Hippocampal formation (tissue), 2 donors: ENCODE data around the gene LY6G5C.

Experiments used
- DNase-seq, 2 donors: peaks; one replicate each; lab custom pipeline; 2025; lab: John Stamatoyannopoulos, UW

Gene LY6G5C

GRCh38 chr6:31680226-31681134, at the start of gene LY6G5C:
TSS of gene LY6G5C (minus strand) at chr6:31681067. CDS start at chr6:31680373, 694 bp downstream.
- peak; percentile 63 to 83 for DNase-seq

- DNase-seq = peak; percentile 25 to 43
These were observed 49.2 kb upstream of the LY6G5C start for GRCh38 chr6:31729979-31730630.

- DNase-seq = peak; percentile 62 to 79
These were observed 48.7 kb upstream of the LY6G5C start for GRCh38 chr6:31729515-31729978.

- no peak for DNase-seq
These were observed 48.1 kb upstream of the LY6G5C start, which contains the start of gene DDAH2 for GRCh38 chr6:31728767-31729514. TSS of gene DDAH2 (minus strand) at chr6:31729299. CDS start at chr6:31729161, 138 bp downstream.

GRCh38 chr6:31727717-31728671, 47.1 kb upstream of the LY6G5C start:
- DNase-seq = no peak

GRCh38 chr6:31727034-31727716, 46.3 kb upstream of the LY6G5C start:
- DNase-seq = no peak

GRCh38 chr6:31725502-31726350, 44.9 kb upstream of the LY6G5C start:
- DNase-seq = no peak

- DNase-seq = no peak
These were observed 43.3 kb upstream of the LY6G5C start for GRCh38 chr6:31723980-31724691.

GRCh38 chr6:31723245-31723979, 42.5 kb upstream of the LY6G5C start, which contains the start of gene MPIG6B:
TSS of gene MPIG6B (plus strand) at chr6:31723373. CDS start at chr6:31723384, 11 bp downstream.
- DNase-seq = no peak

GRCh38 chr6:31722173-31722572, 41.3 kb upstream of the LY6G5C start:
- DNase-seq = no peak

GRCh38 chr6:31721351-31722020, 40.6 kb upstream of the LY6G5C start, which contains the start of gene LY6G6C:
TSS of gene LY6G6C (minus strand) at chr6:31721746. CDS start at chr6:31721679, 67 bp downstream.
- no peak for DNase-seq

- DNase-seq = no peak
These were observed 39.4 kb upstream of the LY6G5C start for GRCh38 chr6:31720196-31720770.

GRCh38 chr6:31719001-31719400, 38.1 kb upstream of the LY6G5C start:
- no peak for DNase-seq

- no peak for DNase-seq
These were observed 37.4 kb upstream of the LY6G5C start for GRCh38 chr6:31718265-31718664.

GRCh38 chr6:31717499-31718222, 36.8 kb upstream of the LY6G5C start:
- no peak for DNase-seq
